ENCODE measurements around the gene PPARD. TPM values are rescaled to one million over a fixed set of nuclear protein-coding genes. Genes with fewer than 3 reads are reported as not detected.

Gene PPARD
- total RNA-seq, 1 experiment from 2014 or later, result 26.8 TPM

GRCh38 chr6:35376281-35376680 lies 33.9 kb downstream of the PPARD start:
- H3K9me3 Mint-ChIP-seq (ENCODE audit: low read depth, unreplicated experiment), result no peaks in the 10 kb centered on the region
- peaks cover 5% of the 10 kb centered on the region for H3K4me1 Mint-ChIP-seq (ENCODE audit: low read depth, unreplicated experiment)
- DNase-seq, result no peak
- TF ChIP-seq CTCF (IDR thresholded peaks at IDR 0.05; ENCODE audit: unreplicated experiment), result no peak
- intact Hi-C loops (cut with micrococcal nuclease; ENCODE audit: unreplicated experiment), result no loop called here
- H3K36me3 Mint-ChIP-seq (ENCODE audit: insufficient read depth, unreplicated experiment), result no peaks in the 10 kb centered on the region
- no peaks in the 10 kb centered on the region for H3K27me3 Mint-ChIP-seq (ENCODE audit: unreplicated experiment)
- BruUV-seq (replicated peaks), result no TSS peak
- no peak overlapping the region for H3K4me3 Mint-ChIP-seq (ENCODE audit: low read depth, unreplicated experiment)
- CTCF ChIA-PET, result no interaction called here
- no peak overlapping the region for H3K27ac Mint-ChIP-seq (ENCODE audit: unreplicated experiment)

- no peak for TF ChIP-seq CTCF (IDR thresholded peaks at IDR 0.05; ENCODE audit: unreplicated experiment)
- no peak for DNase-seq
- no peaks in the 10 kb centered on the region for H3K27me3 Mint-ChIP-seq (ENCODE audit: unreplicated experiment)
- CTCF ChIA-PET, result no interaction called here
- H3K4me1 Mint-ChIP-seq (ENCODE audit: low read depth, unreplicated experiment), result no peaks in the 10 kb centered on the region
- intact Hi-C loops (cut with micrococcal nuclease; ENCODE audit: unreplicated experiment), result no loop called here
- H3K27ac Mint-ChIP-seq (ENCODE audit: unreplicated experiment), result no peak overlapping the region
- H3K4me3 Mint-ChIP-seq (ENCODE audit: low read depth, unreplicated experiment), result no peak overlapping the region
- BruUV-seq (replicated peaks), result no TSS peak
- no peaks in the 10 kb centered on the region for H3K9me3 Mint-ChIP-seq (ENCODE audit: low read depth, unreplicated experiment)
- H3K36me3 Mint-ChIP-seq (ENCODE audit: insufficient read depth, unreplicated experiment), result no peaks in the 10 kb centered on the region
Observed at GRCh38 chr6:35377002-35377401, 34.6 kb downstream of the PPARD start.

- peaks cover 5% of the 10 kb centered on the region for H3K36me3 Mint-ChIP-seq (ENCODE audit: insufficient read depth, unreplicated experiment)
- H3K4me3 Mint-ChIP-seq (ENCODE audit: low read depth, unreplicated experiment), result no peak overlapping the region
- no peaks in the 10 kb centered on the region for H3K27me3 Mint-ChIP-seq (ENCODE audit: unreplicated experiment)
- no peaks in the 10 kb centered on the region for H3K9me3 Mint-ChIP-seq (ENCODE audit: low read depth, unreplicated experiment)
- TF ChIP-seq CTCF (IDR thresholded peaks at IDR 0.05; ENCODE audit: unreplicated experiment), result no peak
- no peak overlapping the region for H3K27ac Mint-ChIP-seq (ENCODE audit: unreplicated experiment)
- CTCF ChIA-PET, result interaction anchor here (0.9 kb wide), 1 partner anchor 71 kb away, joined by 3 read pairs; no protein-coding TSS in a partner anchor
- no peak for DNase-seq
- no TSS peak for BruUV-seq (replicated peaks)
- intact Hi-C loops (cut with micrococcal nuclease; ENCODE audit: unreplicated experiment), result no loop called here
- H3K4me1 Mint-ChIP-seq (ENCODE audit: low read depth, unreplicated experiment), result no peaks in the 10 kb centered on the region
Observed at GRCh38 chr6:35378261-35378660, 35.9 kb downstream of the PPARD start.

GRCh38 chr6:35381132-35381531 lies 38.8 kb downstream of the PPARD start:
- intact Hi-C loops (cut with micrococcal nuclease; ENCODE audit: unreplicated experiment), result no loop called here
- TF ChIP-seq CTCF (IDR thresholded peaks at IDR 0.05; ENCODE audit: unreplicated experiment), result no peak
- Mint-ChIP-seq H3K4me3 (ENCODE audit: low read depth, unreplicated experiment) (no peak overlapping the region), H3K27ac (ENCODE audit: unreplicated experiment) (no peak overlapping the region), H3K4me1 (ENCODE audit: low read depth, unreplicated experiment) (no peaks in the 10 kb centered on the region), H3K27me3 (ENCODE audit: unreplicated experiment) (no peaks in the 10 kb centered on the region), H3K9me3 (ENCODE audit: low read depth, unreplicated experiment) (no peaks in the 10 kb centered on the region), H3K36me3 (ENCODE audit: insufficient read depth, unreplicated experiment) (peaks cover 5% of the 10 kb centered on the region)
- BruUV-seq (replicated peaks), result no TSS peak
- DNase-seq, result no peak
- CTCF ChIA-PET, result no interaction called here

Measured in Calu3 (cell line).